ENCODE data around the gene SEMA5B.

GRCh38 chr3:123046262-123047061, 18.9 kb upstream of the SEMA5B start:
- no peak for TF ChIP-seq POLR2A (IDR thresholded peaks at IDR 0.05)
- no peak for TF ChIP-seq CTCF (IDR thresholded peaks at IDR 0.05)
- no peak for TF ChIP-seq EP300 (IDR thresholded peaks at IDR 0.05)
